Dedifferentiated amniotic fluid mesenchymal stem cell (primary cell): ENCODE measurements around the gene ETFBKMT.

Experiments
- DNase-seq: peaks from one replicate; pipeline ENCODE4 v3.0.0-alpha.2; 2016; ENCODE audit errors: extremely low spot score

The ETFBKMT gene, protein sequence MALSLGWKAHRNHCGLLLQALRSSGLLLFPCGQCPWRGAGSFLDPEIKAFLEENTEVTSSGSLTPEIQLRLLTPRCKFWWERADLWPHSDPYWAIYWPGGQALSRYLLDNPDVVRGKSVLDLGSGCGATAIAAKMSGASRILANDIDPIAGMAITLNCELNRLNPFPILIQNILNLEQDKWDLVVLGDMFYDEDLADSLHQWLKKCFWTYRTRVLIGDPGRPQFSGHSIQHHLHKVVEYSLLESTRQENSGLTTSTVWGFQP

DNA sequence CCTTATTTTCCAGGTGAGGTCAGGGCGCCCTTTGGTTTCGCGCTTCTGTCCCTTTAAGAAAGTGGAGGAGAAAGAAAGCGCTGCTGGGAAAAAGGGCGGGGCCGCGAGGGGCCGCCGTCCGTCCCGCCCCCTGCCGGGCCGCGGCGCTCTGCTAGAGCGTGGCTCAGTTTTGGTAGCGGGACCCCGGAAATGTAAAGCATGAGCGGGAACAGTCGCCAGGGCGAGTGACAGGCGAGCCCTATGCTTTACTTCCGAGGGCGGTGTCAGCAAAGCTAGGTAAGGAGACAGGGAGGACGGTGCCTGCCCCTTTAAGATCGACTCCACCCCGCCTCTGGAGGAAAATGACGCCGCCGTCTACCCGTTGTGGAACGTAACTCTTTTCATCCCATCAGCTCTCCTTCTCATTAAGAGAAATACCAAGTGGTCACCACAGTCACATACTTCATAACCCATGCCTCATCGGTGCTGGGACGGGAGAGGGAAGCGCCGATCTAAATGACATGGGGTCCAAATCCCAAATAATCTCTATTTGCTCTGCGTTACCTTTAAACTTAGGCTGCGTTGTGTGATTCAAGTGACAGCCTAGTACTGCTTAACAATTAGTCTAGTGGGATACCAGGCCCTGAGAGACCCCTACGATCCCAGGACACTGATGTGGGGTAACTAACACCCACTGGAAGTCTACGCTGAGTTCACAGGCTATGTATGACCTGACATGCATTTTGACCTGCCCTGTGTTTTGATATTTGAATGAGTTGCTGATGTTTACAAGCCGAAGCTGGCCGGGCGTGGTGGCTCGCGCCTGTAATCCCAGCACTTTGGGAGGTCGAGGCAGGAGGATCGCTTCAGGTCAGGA lies at the start of gene ETFBKMT:
ETFBKMT (plus strand) TSS at position 602 of the 856 bp plus-strand sequence. CDS start 2,266 bp downstream, outside the sequence.
- DNase-seq: peak; percentile 51

DNA sequence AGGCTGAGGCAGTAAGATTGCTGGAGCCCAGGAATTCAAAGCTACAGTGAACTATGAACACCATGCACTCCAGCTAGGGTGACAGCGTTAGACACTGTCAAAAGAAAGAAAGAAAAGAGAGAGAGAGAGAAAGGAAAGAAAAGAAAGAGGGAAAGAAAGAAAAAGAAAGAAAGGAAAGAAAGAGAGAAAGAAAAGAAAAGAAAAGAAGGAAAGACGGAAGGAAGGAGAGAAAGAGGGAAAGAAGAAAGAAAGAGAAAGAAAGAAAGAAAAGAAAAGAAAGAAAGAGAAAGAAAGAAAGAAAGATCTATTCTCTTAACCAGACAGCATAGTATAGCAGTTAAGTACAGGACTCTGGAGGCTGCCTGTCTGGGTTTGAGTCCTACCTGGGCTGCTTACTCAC lies 46.7 kb upstream of the ETFBKMT start:
- DNase-seq: no peak

DNA sequence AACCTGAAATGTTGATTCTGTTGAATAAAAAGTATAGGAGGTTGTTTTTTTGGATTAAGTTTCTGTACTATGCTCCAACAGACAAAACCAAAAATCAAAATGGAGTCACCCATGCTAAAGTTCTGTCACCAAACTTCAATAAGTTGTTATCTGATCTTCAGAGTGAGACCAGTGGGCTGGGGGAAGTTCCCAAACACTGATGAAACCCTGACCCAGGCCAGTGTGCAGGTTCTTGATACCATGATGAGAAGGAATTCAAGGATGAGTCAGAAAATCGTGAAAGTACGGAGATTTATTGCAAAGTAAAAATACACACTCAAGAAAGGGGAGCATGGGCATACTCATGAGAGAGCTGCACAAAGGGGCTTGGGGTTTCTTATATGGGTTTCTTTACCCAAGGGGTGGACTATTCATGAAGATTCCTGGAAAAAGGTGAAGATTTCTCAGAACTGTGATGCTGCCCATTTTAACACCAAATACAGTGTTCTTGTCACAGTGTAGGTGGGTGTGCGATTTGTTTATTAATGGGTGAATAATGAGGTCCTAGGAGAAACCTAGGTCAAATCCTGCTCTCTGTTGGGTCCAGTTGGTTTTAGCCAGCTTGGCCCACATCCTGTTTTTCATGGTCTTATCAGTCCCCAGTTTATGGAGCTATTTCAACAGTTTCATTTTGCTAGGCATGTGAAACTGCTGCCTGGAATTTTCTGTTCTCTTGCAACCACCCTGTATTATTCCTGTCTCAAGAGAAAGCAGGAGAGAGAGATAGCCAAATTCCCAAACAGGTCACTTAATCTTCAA lies 41.1 kb upstream of the ETFBKMT start:
- no peak for DNase-seq

DNA sequence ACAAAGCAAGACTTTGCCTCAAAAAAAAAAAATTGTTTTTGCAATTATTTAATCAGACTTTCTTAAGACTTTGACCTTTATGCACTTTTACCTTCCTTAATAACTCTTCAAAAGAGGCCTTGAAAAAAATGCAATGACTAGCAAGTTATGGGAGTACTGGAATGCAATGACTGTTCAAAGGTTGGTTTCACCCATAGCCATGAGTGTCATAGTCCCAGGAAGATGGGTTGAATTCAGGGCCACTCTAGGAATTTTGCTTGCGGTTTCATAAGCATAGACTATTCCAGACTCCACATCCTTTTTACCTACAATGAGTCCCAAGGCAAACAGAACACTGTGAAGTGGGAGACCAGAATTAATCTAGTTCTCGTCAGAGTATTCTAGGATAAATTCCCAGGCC lies 39.2 kb upstream of the ETFBKMT start:
- no peak for DNase-seq

DNA sequence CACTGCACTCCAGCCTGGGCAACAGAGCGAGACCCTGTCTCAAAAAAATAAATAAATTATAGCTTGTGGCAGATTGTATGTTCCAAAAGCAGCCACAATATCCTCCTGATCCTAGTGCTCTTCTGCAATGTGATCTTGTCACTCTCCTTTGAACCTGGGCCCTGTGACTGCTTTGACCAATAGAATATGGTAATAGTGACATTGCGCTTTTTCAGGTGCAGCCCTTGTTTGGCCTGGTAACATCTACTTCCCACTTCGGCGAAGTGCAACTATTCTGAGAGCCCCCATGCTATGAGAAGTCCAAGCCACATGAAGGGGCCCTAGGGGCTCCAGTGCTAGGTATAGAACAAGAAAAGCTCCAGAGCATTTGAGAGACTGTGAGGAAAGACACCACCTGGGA lies 37.5 kb upstream of the ETFBKMT start:
- DNase-seq: no peak

DNA sequence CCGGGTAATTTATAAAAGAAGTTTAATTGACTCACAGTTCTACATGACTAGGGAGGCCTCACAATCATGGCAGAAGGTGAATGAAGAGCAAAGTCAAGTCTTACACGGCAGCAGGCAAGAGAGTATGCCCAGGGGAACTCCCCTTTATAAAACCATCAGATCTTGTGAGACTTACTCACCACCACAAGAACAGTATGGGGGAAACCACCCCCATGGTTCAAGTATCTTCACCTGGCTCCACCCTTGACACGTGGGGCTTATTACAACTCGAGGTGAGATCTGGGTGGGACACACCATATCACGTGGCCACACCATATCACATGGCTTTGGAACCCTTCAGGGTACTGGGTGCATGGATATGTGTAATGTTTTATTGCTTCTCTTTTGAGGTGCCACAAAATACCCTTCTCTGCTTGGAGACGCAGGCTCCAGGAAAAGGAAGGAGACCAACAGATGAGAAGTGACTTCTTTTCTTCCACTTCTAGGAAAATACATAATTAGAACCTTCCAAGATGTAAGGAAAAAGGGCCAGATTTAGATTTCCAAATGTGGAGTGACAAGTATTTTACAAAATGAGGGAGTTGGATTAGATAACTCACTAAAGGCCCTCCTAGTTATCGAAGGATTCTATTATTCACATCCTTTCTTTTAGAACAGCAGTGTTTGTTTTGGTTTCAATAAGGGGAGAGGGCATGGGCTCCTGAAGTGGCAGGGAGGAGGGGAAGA lies 33.1 kb upstream of the ETFBKMT start:
- no peak for DNase-seq

DNA sequence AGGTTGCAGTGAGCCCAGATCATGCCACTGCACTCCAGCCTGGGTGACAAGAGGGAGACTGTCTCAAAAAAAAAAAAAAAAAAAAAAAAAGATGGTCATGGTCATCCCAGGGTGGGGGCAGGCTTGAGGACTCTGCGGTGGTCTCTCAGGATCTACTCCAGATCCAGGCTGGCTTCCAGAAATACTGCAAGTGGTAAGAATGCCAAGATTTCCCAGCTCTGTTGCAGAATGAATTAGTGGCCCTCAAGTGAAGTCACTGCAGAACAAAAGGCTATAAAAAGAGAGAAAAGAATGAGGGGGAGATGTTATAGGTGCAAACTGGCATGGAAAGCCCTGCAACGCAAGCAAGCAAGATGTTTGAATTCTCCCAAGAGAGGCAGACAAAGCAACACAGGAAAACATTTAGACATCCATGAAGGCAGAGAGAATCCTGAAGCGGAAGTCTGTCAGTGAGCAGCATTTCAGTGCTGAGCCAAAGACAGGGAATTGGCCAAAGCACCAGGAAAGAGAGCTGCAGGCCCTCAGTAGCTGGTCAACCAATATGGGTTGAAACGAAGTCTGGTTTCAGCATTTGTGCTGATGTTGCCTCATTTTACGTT lies 31.9 kb upstream of the ETFBKMT start:
- no peak for DNase-seq

DNA sequence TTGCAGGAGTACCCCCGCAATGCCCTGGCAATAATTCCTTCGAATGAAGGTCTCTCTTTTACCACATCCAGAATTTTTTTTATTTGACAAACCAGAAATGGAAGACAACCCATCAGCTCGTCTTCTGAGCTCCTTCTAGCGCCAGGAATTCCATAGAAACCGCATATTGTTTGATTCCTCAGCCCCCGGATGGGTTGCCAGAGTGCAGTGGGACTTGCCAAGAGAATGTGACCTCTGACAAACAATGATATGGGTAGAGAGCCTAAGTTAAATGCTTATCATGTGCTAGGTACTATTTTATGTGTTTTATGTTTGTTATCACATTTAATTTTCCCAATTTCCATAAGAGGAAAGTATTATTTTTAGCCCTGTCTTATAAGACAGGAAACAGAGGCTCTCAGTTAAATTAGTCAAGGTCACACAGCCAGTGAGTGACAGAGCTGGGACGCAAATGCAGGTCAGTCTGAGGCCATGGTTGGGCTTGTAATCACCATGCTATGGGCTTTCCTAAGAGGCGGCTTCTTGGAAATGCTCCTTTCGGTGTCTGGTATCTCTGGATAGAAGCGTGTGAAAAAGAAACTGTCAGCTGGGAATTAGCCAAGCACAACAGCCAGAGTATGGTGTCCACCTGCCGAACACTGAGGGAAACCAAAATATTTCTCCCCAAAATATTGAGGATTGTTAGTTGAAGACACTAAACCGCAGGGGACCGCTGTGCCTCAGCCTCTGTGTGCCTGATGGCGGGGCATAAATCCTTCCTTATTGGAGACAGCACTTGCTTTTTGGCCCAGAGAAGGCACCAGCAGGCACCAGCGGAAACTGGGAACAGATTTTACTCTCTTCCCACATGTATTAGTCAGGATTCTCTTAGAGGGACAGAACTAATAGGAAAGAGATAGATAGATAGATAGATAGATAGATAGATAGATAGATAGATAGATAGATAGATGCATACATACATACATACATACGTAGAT lies 29.4 kb upstream of the ETFBKMT start:
- no peak for DNase-seq

DNA sequence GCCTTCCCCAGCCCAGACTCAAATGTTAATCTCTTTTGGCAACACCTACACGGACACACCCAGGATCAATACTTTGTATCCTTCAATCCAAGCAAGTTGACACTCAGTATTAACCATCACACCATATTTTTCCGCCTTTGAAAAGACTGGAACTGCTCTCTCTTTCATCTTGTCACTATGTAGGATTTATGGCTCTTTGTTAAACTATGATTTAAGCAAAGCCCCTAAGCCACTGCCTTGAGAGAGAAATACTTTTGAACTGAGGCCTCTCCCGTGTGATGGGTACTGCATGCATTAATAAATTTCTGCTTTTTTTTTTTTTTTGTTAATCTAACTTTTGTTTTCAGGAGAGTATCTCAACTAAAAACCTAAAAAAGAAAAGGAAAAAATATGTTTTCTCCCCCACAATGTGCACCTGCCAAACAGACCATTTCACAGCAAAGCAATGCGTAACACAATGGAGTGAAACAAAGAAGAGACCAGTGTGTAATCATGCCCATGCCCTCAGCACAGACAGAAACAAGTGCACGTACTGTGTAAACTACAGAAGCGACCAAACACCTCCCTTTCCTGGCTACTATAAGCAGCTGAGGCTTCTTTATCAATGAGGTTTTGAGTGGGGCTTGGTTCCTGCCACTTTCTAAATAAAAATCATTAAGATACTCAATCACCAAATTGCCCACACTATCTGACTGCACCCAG lies 28.3 kb upstream of the ETFBKMT start:
- DNase-seq: no peak

DNA sequence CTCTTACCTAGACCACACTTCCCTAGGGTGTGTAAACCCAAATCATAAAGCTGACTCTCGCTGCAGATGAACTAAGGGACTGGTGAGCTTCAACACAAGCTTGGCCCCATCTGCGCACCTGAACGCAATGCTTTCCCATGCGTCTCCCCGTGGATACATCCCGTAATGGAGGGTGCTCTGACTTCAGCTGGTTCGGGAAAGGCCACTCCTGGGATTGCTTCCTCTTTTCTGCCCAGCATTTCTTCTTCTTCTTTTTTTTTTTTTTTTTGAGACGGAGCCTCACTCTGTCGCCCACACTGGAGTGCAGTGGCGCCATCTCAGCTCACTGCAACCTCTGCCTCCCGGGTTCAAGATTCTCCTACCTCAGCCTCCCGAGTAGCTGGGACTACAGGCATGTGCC lies 27.7 kb upstream of the ETFBKMT start:
- DNase-seq: no peak

DNA sequence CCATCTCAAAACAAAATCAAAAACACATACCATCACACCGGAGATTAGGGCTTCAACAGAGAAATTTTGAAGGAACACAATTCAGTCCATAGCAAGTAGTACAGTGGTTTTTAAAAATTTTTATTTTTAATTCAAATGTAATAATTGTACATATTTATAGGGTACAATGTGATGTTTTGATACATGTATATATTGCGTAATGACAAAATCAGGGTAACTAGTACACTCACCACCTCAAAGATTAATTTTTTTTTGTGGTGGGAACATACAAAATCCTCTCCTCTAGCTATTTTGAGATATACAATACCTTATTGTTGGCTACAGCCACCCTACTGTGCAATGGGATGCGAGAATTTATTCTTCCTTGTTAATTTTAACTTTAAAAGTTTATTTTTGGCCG lies 26.0 kb upstream of the ETFBKMT start:
- no peak for DNase-seq

DNA sequence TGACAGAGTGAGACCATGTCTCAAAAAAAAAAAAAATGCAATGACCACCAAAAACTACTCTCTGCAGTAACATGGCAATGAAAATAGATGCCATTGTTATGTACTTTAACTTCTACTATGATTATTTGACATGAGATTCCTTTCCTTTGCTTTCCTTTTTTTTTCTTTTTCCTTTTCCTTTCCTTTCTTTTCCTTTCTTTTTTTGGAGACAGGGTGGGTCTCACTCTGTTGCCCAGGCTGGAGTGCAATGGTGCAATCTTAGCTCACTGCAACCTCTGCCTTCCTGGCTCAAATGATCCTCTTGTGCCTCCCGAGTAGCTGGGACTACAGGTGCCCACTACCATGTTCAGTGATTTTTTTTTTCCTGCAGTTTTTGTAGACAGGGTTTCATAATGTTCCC lies 24.9 kb upstream of the ETFBKMT start:
- DNase-seq: no peak

DNA sequence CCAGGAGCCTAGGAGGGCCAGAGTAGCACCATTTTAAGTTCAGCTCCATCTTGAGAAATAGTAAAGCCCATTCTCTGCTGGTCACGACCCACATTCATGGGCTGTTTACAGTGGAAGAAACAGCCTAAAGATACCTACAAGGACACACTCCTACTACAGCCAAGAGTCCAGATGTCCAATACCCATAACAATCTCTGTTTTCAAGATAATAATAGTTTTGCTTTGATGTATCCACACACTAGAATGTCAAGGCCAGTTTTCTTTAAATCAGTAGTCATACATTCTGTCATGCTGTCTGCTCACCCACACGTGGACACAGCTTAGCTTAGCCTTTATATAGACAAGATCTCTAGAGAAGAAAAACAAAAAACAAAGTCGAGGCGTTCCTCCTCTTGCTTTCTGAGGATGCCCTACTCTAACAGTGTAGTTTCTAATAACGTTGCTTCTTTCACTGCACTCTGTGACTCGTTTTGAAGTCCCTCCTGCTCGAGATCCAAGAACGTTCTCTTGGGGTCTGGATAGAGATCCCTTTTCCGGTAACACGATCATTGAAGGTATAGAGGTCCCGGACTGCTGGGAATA lies 17.9 kb upstream of the ETFBKMT start:
- no peak for DNase-seq

DNA sequence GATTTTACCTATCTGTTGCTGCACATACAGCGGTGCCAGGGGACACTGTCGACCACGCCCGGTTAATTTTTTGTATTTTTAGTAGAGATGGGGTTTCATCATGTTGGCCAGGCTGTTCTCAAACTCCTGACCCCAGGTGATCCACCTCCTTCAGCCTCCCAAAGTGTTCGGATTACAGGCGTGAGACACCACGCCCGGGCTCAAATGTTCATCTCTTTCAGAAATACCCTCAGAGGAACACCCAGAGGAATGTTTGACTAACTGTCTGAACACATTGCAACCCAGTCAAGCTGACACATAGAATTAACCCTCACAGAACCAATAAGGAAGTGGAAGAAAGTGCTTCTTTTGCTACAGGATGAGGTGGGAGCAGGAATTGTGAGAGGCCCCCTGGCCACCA lies 15.0 kb upstream of the ETFBKMT start:
- no peak for DNase-seq

DNA sequence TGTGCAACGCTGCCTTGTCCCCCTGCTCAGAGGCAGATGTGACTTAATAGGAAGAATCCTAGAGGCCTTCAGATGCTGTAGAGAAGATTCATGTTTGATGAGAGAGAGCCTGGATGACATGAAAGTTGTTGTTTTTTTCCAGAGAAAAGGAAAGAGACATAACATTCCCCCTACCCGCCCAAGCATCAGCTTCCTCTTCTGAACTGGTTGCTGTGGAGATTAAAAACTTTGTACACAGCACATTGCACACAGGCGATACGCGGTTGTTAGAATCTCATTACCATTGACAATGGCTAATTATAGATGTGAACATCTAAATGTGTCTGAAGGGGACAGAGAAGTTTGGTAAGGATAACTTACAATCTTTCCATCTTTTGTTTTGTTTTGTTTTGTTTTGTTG lies 13.6 kb upstream of the ETFBKMT start:
- DNase-seq: no peak

DNA sequence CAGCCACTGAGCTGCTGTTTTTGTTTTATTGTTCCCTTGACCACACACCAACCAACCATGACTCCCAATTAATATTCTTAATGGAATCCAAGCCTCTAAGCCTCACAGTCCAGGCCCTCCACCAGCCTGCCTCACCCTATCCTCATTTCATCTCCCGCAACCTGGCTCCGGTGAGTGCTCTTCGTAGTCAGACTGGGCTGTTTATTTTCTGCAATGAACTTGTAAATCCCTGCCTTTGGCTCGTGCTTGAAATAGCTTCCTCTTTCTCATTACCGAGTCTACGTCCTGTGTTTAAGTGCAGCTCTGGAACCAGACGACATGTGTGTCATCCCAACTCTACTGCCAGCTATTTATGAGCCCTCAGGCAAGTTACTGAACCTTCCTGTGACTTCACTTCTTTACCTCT lies 12.4 kb upstream of the ETFBKMT start:
- DNase-seq: no peak

DNA sequence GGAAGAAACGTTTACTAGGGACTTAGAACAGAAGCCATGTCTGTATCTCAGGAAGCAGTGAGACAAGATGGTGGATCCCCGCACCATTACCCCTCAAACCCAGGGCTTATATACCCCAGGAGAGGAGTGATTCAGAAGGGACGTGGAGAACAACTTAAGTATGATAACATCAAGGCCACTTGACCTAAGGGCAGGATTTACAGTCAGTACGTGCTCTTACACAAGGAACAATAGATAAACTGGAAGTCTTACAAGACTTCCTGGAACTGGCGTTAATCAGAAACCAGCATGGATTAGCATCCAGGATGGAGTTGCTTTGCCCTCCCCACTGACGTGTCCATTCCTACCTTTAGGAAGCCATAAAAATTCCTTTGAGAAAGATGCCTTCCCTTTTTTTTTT lies 8.6 kb upstream of the ETFBKMT start:
- no peak for DNase-seq

DNA sequence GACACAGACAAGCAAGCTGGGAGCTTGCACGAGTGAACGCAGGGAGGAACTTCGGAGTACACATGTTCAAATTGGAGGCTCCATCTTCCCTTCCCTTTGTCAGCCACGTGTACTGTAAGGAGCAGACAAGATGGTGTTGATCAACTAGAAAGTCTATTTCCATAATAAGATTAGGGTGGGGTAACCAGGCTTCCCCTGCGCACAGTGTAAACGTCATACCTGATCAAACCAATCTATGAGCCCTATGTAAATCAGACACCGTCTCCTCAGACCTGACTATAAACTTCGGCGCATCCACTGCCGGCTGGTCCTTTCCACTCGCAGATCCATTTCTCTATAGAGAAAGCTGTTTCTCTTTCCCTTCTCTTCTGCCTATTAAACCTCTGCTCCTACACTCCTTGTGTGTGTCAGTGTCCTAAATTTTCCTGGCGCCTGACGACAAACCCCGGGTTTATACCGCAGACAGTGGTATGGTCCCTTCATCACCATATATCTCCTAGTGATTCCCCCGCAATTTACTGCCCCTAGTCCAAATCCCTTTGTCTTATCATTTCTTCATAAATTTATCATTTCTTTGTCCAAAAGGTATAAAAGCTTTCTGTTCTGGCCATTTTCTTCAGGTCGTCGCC lies 7.5 kb upstream of the ETFBKMT start:
- DNase-seq: no peak

DNA sequence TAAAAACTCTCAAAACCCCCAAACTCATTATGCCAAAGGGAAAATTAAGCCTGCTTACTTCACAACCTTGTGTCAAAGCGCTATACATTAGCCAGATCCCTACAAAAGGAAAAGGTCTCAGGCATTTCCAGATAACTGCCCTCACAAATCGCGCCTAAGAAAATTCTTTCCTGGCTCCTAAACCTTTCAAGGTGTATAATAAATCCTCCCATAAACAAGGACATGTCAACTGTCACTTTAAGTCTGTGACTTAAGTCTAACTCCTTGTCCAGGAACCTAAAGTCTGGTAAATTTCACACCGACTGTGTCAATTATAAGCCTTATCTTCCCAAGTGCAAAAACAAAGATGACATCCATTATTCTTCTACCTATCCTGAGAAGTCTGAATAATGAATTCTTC lies 4.3 kb upstream of the ETFBKMT start:
- no peak for DNase-seq
